ENCODE measurements around the gene STARD7. TPM values are rescaled to one million over a fixed set of nuclear protein-coding genes. Genes with fewer than 3 reads are reported as not detected.
A peak's percentile ranks its signal among the peaks of the same experiment; 100 is the strongest.
"Not testable (repeated sequence)": the region's sequence is repeated elsewhere in the genome, so short reads cannot be mapped to it uniquely, and the experiment has no call there.

STARD7 gene
- total RNA-seq, 1 donor from 2014 or later: 147 TPM

GRCh38 chr2:96143848-96144480, 64.7 kb downstream of the STARD7 start:
- DNase-seq: peak; percentile 44
- intact Hi-C loops (cut with DNase I): no loop called here
- peak overlapping the region; percentile 64 for H3K4me3 ChIP-seq
- no peak for TF ChIP-seq CTCF (IDR thresholded peaks at IDR 0.05)
- peaks cover 5% of the 10 kb centered on the region for H3K27me3 ChIP-seq (ENCODE audit: low read depth)
- H3K36me3 ChIP-seq: no peaks in the 10 kb centered on the region
- no peaks in the 10 kb centered on the region for H3K9me3 ChIP-seq
- ATAC-seq: no peak
- no peak overlapping the region for H3K27ac ChIP-seq
- peaks cover 36% of the 10 kb centered on the region for H3K4me1 ChIP-seq

GRCh38 chr2:96143231-96143847, 65.3 kb downstream of the STARD7 start:
- ATAC-seq (no peak), DNase-seq (peak; percentile 23)
- H3K9me3 ChIP-seq: no peaks in the 10 kb centered on the region
- H3K4me3 ChIP-seq: peak overlapping the region; percentile 64
- no peak for TF ChIP-seq CTCF (IDR thresholded peaks at IDR 0.05)
- peaks cover 5% of the 10 kb centered on the region for H3K27me3 ChIP-seq (ENCODE audit: low read depth)
- H3K36me3 ChIP-seq: no peaks in the 10 kb centered on the region
- intact Hi-C loops (cut with DNase I): no loop called here
- peaks cover 30% of the 10 kb centered on the region for H3K4me1 ChIP-seq
- H3K27ac ChIP-seq: no peak overlapping the region

GRCh38 chr2:96142217-96143113, 66.2 kb downstream of the STARD7 start:
- H3K27me3 ChIP-seq (ENCODE audit: low read depth): peaks cover 12% of the 10 kb centered on the region
- peaks cover 25% of the 10 kb centered on the region for H3K4me1 ChIP-seq
- no peak for ATAC-seq
- intact Hi-C loops (cut with DNase I): no loop called here
- no peak overlapping the region for H3K4me3 ChIP-seq
- H3K9me3 ChIP-seq: no peaks in the 10 kb centered on the region
- no peak overlapping the region for H3K27ac ChIP-seq
- no peaks in the 10 kb centered on the region for H3K36me3 ChIP-seq
- peak; percentile 37 for DNase-seq
- TF ChIP-seq CTCF (IDR thresholded peaks at IDR 0.05): no peak

GRCh38 chr2:96141624-96141967, 67.0 kb downstream of the STARD7 start:
- H3K9me3 ChIP-seq; H3K4me3 ChIP-seq; H3K27ac ChIP-seq; intact Hi-C loops (cut with DNase I); H3K36me3 ChIP-seq; ATAC-seq: not testable (repeated sequence)
- Histone ChIP-seq H3K27me3 (ENCODE audit: low read depth) (peaks cover 13% of the 10 kb centered on the region), H3K4me1 (peaks cover 17% of the 10 kb centered on the region)
- peak; percentile 25 for DNase-seq

- no peak for TF ChIP-seq CTCF (IDR thresholded peaks at IDR 0.05)
- ATAC-seq (no peak), DNase-seq (no peak)
- Histone ChIP-seq H3K4me3 (no peak overlapping the region), H3K27ac (no peak overlapping the region), H3K27me3 (ENCODE audit: low read depth) (peaks cover 13% of the 10 kb centered on the region), H3K4me1 (peaks cover 12% of the 10 kb centered on the region), H3K9me3 (no peaks in the 10 kb centered on the region), H3K36me3 (no peaks in the 10 kb centered on the region)
- intact Hi-C loops (cut with DNase I): no loop called here
Measured at GRCh38 chr2:96140941-96141623, 67.5 kb downstream of the STARD7 start.

Data from lower lobe of right lung (tissue), 2 donors.